Neural progenitor cell (in vitro differentiated cells): ENCODE measurements around the gene OR52N1. TPM values are rescaled to one million over a fixed set of nuclear protein-coding genes. Genes with fewer than 3 reads are reported as not detected.

Experiments used
- DNase-seq: peaks from one replicate; pipeline ENCODE4 v3.0.0-alpha.2; 2016; ENCODE audit warnings: low spot score
- H2AFZ ChIP-seq: fragments of 200-600 bp; sonication (generic); replicated peaks from 2 replicates; pipeline ENCODE4 v1.6.1; 2016; ENCODE audit warnings: antibody characterized with exemption
- H3F3A ChIP-seq: fragments of 200-600 bp; sonication (generic); 2 replicates; pipeline ENCODE4 v1.6.1; 2016; ENCODE audit warnings: antibody characterized with exemption, low read depth
- H3K27ac ChIP-seq: fragments of 200-600 bp; sonication (generic); 2 replicates; pipeline ENCODE4 v1.5.1; 2016; ENCODE audit warnings: mild to moderate bottlenecking
- H3K27me3 ChIP-seq: fragments of 200-600 bp; sonication (generic); 2 replicates; pipeline ENCODE4 v1.6.1; 2016; ENCODE audit warnings: mild to moderate bottlenecking, moderate library complexity
- H3K36me3 ChIP-seq: fragments of 200-600 bp; sonication (generic); 2 replicates; pipeline ENCODE4 v1.5.1; 2016
- H3K4me1 ChIP-seq: fragments of 200-600 bp; sonication (generic); 2 replicates; pipeline ENCODE4 v1.6.1; 2016; ENCODE audit warnings: mixed run types
- H3K4me2 ChIP-seq: fragments of 200-600 bp; sonication (generic); 2 replicates; pipeline ENCODE4 v1.6.1; 2016
- H3K4me3 ChIP-seq: fragments of 200-600 bp; sonication (generic); 2 replicates; pipeline ENCODE4 v1.5.1; 2016
- H3K79me2 ChIP-seq: fragments of 200-600 bp; sonication (generic); 2 replicates; pipeline ENCODE4 v1.6.1; 2016; ENCODE audit warnings: low read depth
- H3K9ac ChIP-seq: fragments of 200-600 bp; sonication (generic); 2 replicates; pipeline ENCODE4 v1.6.1; 2016
- H3K9me3 ChIP-seq: fragments of 200-600 bp; sonication (generic); 2 replicates; pipeline ENCODE4 v1.5.1; 2016; ENCODE audit warnings: low read depth
- H4K20me1 ChIP-seq: fragments of 200-600 bp; sonication (generic); 2 replicates; pipeline ENCODE4 v1.6.1; 2016; ENCODE audit warnings: low read depth
- H3K27ac Mint-ChIP-seq: 3 replicates; pipeline ENCODE4 v1.8.0; 2021; ENCODE audit warnings: mixed read lengths
- H3K27me3 Mint-ChIP-seq: 2 replicates; pipeline ENCODE4 v1.8.0; 2022; ENCODE audit warnings: low read depth, mild to moderate bottlenecking, inconsistent platforms, moderate library complexity, mixed read lengths; ENCODE audit not compliant: insufficient read depth
- H3K36me3 Mint-ChIP-seq: 3 replicates; pipeline ENCODE4 v1.8.0; 2021; ENCODE audit warnings: mixed read lengths
- H3K4me1 Mint-ChIP-seq: 3 replicates; pipeline ENCODE4 v1.8.0; 2021; ENCODE audit warnings: mixed read lengths
- H3K4me3 Mint-ChIP-seq: 3 replicates; pipeline ENCODE4 v1.8.0; 2021; ENCODE audit warnings: mild to moderate bottlenecking, moderate library complexity, mixed read lengths
- H3K9me3 Mint-ChIP-seq: 3 replicates; pipeline ENCODE4 v1.8.0; 2020; ENCODE audit warnings: mixed read lengths
- CTCF ChIP-seq: fragments of 200-600 bp; sonication (generic); IDR thresholded peaks from 2 replicates; pipeline ENCODE4 v1.5.1; 2017; ENCODE audit warnings: antibody characterized with exemption, mild to moderate bottlenecking
- EZH2 ChIP-seq: fragments of 200-600 bp; sonication (generic); IDR thresholded peaks from 2 replicates; pipeline ENCODE4 v1.6.1; 2017; ENCODE audit warnings: antibody characterized with exemption, mild to moderate bottlenecking, moderate library complexity
- EZH2phosphoT487 ChIP-seq: fragments of 200-600 bp; sonication (generic); IDR thresholded peaks from 2 replicates; pipeline ENCODE4 v1.6.1; 2017; ENCODE audit warnings: antibody characterized with exemption
- total RNA-seq: library from RNA; depleted of rRNA; stranded (reverse); fragments of >200 nt; gene quantifications from 2 replicates; pipeline ENCODE4 v1.2.3, GENCODE V29; 2015; ENCODE audit warnings: low replicate concordance

The OR52N1 gene
- total RNA-seq, 1 donor from 2014 or later, result not detected

DNA sequence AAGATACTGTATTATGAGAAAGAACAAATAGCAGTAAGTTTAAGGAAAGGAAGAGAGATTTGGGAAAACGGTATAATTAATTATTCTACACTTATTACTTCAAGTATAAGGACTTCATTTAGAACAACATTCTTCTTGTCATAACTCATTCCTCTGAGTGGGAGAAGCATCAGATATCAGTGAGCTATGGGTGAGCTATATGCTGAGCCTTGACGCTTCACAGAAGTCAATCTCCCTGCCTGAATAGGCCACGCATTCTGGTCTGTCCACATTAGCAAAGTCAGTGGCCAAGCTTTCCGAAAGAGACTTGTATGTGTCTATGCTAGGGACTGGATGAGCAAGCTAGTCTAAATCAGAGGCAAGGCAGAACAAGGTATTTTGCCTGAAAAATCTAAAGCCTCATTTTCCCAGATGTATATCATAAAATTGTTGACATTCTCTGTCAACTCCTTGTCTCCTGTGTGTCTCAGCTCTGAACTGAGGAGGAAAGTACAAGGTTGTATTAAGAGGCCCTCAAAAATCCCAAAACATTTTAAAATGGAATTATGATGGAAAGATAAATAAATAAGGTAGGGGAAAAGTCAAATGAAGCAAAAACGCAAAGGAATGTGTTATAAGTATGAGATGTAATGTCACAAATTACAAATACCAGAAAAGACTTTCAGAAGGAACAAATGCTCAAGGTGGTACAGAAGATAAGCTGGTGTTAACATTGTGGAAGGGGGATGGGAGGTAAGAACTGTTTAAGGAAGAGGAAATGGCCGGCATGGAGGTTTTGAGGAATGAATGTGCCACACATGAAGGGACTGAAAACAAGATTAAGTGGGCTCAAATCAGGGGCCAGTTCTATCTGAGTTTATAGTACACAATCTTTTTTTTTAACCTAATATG is 19.1 kb upstream of the OR52N1 start:
- peaks cover 2% of the 10 kb centered on the region for H3K27me3 Mint-ChIP-seq
- no peak overlapping the region for H3K27ac Mint-ChIP-seq

DNA sequence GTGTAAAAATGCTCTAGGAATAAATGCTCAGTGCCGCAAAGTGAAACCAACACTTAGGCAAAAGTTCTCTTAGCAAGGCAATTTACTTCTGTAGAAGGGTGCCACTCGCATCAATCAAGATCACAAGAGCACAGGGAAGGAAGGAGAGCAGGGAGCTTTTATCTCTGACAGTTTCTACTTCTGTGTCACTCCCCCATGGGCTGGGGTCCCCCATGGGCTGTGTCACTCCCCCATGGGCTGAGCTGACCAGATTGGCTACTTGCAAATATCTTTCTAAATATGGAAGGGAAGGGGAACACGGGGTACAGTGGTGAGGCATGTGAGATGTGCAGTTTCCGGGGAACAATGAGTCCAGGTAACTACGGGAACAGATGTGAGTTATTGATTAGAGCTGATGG is 18.1 kb upstream of the OR52N1 start:
- no peak for TF ChIP-seq EZH2phosphoT487
- TF ChIP-seq CTCF, result no peak
- TF ChIP-seq EZH2, result no peak
- H3K9me3 Mint-ChIP-seq, result peaks cover 2% of the 10 kb centered on the region
- H3K36me3 ChIP-seq, result no peaks in the 10 kb centered on the region
- peak overlapping the region; percentile 60 for H3K4me3 ChIP-seq
- H3K4me1 Mint-ChIP-seq, result no peaks in the 10 kb centered on the region
- no peaks in the 10 kb centered on the region for H3K79me2 ChIP-seq
- no peak for DNase-seq
- peaks cover 5% of the 10 kb centered on the region for H3F3A ChIP-seq
- H3K4me2 ChIP-seq, result peak overlapping the region; percentile 78
- H3K4me1 ChIP-seq, result no peaks in the 10 kb centered on the region
- peaks cover 10% of the 10 kb centered on the region for H3K27me3 ChIP-seq
- H3K4me3 Mint-ChIP-seq, result peak overlapping the region; percentile 78
- H3K27ac ChIP-seq, result no peak overlapping the region
- no peaks in the 10 kb centered on the region for H4K20me1 ChIP-seq
- peaks cover 2% of the 10 kb centered on the region for H3K27me3 Mint-ChIP-seq
- H3K36me3 Mint-ChIP-seq, result no peaks in the 10 kb centered on the region
- H3K9ac ChIP-seq, result no peak overlapping the region
- peak overlapping the region; percentile 98 for H2AFZ ChIP-seq
- H3K9me3 ChIP-seq, result no peaks in the 10 kb centered on the region
- H3K27ac Mint-ChIP-seq, result no peak overlapping the region

More for the DNA sequence above, 19.1 kb upstream of the OR52N1 start:
- H3K4me3 Mint-ChIP-seq, result no peak overlapping the region
- TF ChIP-seq EZH2phosphoT487 (no peak), EZH2 (no peak), CTCF (no peak)
- no peaks in the 10 kb centered on the region for H3K9me3 ChIP-seq
- H3K9ac ChIP-seq, result no peak overlapping the region
- no peaks in the 10 kb centered on the region for H3K36me3 ChIP-seq
- no peaks in the 10 kb centered on the region for H3K79me2 ChIP-seq
- no peak overlapping the region for H3K27ac ChIP-seq
- no peaks in the 10 kb centered on the region for H4K20me1 ChIP-seq
- no peaks in the 10 kb centered on the region for H3K4me1 Mint-ChIP-seq
- H3K9me3 Mint-ChIP-seq, result no peaks in the 10 kb centered on the region
- peaks cover 10% of the 10 kb centered on the region for H3K27me3 ChIP-seq
- no peaks in the 10 kb centered on the region for H3K36me3 Mint-ChIP-seq
- H3K4me1 ChIP-seq, result no peaks in the 10 kb centered on the region
- no peak overlapping the region for H2AFZ ChIP-seq
- no peak overlapping the region for H3K4me3 ChIP-seq
- no peak for DNase-seq
- H3K4me2 ChIP-seq, result no peak overlapping the region
- peaks cover 5% of the 10 kb centered on the region for H3F3A ChIP-seq

DNA sequence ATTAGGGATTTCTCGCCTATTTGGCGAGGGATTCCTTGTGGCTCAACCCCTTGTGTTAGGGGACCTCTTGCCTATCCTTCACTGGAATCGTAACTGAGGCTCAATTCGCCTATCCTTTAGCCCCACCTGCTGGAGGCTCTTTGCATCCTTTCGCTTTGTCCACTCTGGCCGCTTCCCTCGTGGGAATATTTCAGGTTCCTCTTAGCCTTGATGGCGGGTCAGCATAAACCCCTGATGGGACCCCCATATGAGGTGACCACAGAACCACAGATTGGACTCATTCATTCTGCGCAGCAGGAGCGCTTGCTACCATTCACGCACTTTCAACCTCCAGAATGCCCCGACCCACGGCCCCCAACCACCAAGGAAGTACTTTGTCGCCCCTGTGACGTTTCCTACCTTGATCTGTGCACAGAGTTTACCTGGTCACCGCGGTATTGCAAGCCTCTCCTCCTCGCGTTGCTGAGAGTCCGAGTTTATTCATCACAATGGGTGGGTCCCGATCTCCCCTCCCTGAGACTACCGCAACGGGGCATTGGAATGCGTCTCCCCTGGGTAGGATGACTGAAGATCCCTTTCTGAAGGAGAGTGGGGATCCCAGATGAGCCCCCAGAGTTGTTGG is 17.5 kb upstream of the OR52N1 start, which contains the start of gene OR52N2:
Gene OR52N2 (plus strand): TSS at position 425 of the 622 bp plus-strand sequence. CDS start 11,412 bp downstream, outside the sequence.
- H3K27ac ChIP-seq, result no peak within 1 kb of the TSS
- peak within 1 kb of the TSS; percentile 78 for H3K4me2 ChIP-seq
- H3F3A ChIP-seq, result peaks cover 5% of the 10 kb centered on the region
- H3K4me1 ChIP-seq, result no peaks in the 10 kb centered on the region
- Mint-ChIP-seq H3K4me1 (no peaks in the 10 kb centered on the region), H3K9me3 (peaks cover 3% of the 10 kb centered on the region), H3K36me3 (no peaks in the 10 kb centered on the region), H3K27ac (no peak within 1 kb of the TSS), H3K27me3 (peaks cover 2% of the 10 kb centered on the region), H3K4me3 (peak within 1 kb of the TSS; percentile 78)
- H3K27me3 ChIP-seq, result peaks cover 10% of the 10 kb centered on the region
- peak within 1 kb of the TSS; percentile 60 for H3K4me3 ChIP-seq
- peak; percentile 84 for DNase-seq
- no peaks in the 10 kb centered on the region for H4K20me1 ChIP-seq
- H3K9ac ChIP-seq, result peak within 1 kb of the TSS; percentile 11
- H3K9me3 ChIP-seq, result no peaks in the 10 kb centered on the region
- no peaks in the 10 kb centered on the region for H3K36me3 ChIP-seq
- peak within 1 kb of the TSS; percentile 98 for H2AFZ ChIP-seq
- no peaks in the 10 kb centered on the region for H3K79me2 ChIP-seq
- no peak for TF ChIP-seq EZH2phosphoT487
- peak; percentile 94 for TF ChIP-seq CTCF
- TF ChIP-seq EZH2, result no peak
